NCI-H2107 (cell line): ENCODE data around the gene CCS.
A peak's percentile ranks its signal among the peaks of the same experiment; 100 is the strongest.
"Not testable (repeated sequence)": the region's sequence is repeated elsewhere in the genome, so short reads cannot be mapped to it uniquely, and the experiment has no call there.

Experiments used
- DNase-seq: peaks from one replicate; lab custom pipeline; 2025; lab: John Stamatoyannopoulos, UW

The CCS gene

GRCh38 chr11:66626382-66626781, 33.4 kb downstream of the CCS start:
- no peak for DNase-seq

GRCh38 chr11:66626926-66627325, 33.9 kb downstream of the CCS start:
- no peak for DNase-seq

GRCh38 chr11:66628061-66628603, 35.1 kb downstream of the CCS start:
- DNase-seq, result no peak

GRCh38 chr11:66629356-66629755, 36.4 kb downstream of the CCS start:
- no peak for DNase-seq

DNA sequence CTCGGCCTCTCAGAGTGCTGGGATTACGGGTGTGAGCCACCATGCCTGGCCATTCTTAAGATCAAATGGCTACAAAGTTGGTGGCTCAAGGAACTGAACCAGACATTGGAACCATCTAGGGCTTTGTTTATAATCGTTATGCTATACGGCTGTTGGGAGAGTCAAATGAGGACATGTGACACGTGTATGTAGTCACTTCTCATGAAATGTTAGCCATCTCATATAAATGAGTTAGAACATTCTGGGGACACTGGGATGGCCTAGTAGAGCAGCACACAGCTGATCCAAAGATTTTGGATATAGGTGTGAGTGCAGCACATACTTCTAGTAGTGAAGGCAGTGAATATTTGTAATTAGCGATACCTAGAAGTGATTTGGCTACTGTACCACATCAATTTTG, 38.9 kb downstream of the CCS start:
- no peak for DNase-seq

- DNase-seq, result no peak
Measured at GRCh38 chr11:66632952-66633351, 40.0 kb downstream of the CCS start.

DNA sequence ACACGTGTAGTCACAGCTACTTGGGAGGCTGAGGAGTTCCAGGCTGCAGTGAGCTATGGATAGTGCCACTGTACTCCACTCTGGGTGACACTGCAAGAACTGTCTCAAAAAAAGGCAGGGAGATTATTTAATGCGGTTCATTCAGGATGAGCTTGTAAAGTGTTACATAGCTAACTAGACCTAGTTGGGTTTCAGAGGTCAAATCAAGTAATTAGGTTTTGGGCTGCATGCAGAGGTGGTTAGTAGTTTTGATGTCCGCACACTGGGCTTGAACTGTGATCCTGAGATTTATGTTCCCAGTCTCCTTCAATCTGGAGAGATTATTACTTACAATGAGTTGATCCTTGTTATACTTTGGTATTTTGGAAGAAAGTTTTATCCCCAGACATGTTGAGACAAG, 43.4 kb downstream of the CCS start:
- no peak for DNase-seq

DNA sequence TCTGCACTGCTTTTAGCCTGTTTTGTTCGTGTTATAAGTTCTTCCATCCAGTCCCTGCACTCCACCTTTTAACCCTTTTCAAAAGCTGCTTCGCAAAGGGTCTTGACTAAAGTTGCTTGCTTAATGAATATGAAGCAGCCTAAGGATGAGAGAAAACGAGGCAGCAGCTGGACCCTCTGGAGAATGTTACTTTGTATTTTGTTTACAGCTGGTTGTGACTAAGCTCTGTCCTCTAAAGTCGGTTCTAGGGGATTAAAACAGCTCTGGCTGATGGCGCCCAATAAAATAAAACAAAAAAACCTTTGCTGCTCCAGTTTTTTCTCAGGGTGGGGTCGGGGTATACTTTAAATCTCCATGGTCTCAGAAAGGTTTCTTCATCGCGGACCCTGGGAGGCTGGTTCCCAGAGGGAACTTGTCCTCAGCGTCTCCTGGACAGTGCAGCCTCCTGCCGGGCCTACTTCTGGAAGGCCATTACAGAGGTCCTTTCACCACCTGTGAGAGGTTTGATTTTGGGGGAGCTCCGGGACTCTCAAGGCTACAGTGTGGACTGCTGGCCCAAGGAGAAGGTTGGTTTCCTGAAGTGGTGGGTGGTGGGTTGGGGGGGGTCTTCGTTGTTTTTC, 44.7 kb downstream of the CCS start:
- DNase-seq, result no peak

- peak; percentile 98 for DNase-seq
Measured at GRCh38 chr11:66638177-66639065, 45.4 kb downstream of the CCS start, which contains the start of gene RBM4. Gene RBM4 (plus strand): TSS chr11:66638703. CDS start chr11:66639712, 1,009 bp downstream.

- no peak for DNase-seq
Measured at GRCh38 chr11:66639066-66639813, 46.3 kb downstream of the CCS start.

DNA sequence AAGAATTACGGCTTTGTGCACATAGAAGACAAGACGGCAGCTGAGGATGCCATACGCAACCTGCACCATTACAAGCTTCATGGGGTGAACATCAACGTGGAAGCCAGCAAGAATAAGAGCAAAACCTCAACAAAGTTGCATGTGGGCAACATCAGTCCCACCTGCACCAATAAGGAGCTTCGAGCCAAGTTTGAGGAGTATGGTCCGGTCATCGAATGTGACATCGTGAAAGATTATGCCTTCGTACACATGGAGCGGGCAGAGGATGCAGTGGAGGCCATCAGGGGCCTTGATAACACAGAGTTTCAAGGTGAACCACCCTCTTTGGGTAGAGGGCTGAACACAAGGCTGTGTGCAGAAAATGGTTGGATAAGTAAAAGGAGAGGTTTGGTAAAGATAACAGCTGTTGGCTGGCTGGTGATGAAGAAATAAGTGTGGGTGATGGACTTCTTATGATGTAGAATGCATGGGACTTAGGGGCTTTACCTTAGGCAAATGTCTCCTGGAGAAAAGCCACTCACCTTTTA, 46.9 kb downstream of the CCS start:
- not testable (repeated sequence) for DNase-seq

DNA sequence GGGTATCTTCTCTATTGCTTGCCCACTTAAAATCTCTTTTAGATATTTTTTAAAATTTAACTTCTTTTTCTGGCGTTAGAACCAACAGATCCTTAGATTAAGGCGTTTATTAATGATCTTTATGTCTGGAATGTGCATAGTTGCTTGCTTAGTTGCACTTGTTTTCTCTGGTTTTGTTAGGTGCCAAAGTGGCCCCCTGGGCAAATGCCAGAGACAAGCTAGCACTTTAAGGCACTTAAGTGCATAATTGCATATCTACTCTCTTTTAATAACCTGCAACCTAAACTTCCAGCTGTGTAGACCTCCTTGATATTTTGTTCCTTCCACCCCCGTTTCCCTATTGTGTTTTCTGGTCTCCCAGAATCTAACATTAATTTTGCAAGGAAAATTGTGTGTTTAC, 48.8 kb downstream of the CCS start:
- DNase-seq, result no peak

- no peak for DNase-seq
Measured at GRCh38 chr11:66643745-66644437, 50.9 kb downstream of the CCS start.

- no peak for DNase-seq
Measured at GRCh38 chr11:66646828-66647227, 53.8 kb downstream of the CCS start.

DNA sequence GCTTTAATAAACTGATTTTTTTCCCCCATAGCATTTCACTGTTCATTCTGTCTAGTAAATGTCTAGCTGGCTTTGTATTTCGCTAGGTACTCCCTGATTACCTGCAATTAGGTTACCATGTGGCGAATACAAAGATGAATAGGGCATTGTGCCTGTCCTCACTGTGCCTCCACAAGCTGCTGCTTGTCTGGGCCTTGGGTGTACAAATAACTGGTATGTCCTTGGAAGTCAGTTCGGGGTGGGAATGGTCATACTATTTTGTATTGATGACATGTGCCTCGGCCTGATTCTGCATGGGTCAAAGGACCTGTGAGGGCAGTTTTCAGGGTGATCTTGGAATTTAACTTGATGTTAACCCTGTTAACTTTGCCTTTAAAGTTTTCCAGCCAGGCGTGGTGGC, 56.9 kb downstream of the CCS start:
- DNase-seq, result no peak

- DNase-seq, result no peak
Measured at GRCh38 chr11:66651016-66651415, 58.0 kb downstream of the CCS start.

GRCh38 chr11:66652651-66653050, 59.7 kb downstream of the CCS start:
- no peak for DNase-seq

DNA sequence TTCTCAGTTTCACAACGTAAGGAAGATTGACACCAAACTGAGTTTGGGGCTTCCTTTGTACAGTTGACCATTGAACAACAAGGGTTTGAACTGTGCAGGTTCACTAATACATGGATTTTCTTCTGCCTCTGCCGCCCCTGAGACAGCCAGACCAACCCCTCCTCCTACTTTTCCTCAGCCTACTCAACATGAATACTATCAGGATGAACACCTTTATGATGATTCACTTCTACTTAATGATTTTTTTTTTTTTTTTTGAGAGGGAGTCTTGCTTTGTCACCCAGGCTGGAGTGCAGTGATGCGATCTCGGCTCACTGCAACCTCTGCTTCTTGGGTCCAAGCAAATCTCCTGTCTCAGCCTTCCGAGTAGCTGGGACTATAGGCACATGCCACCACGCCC, 60.1 kb downstream of the CCS start:
- no peak for DNase-seq
